Peyer's patch (tissue), 4 donors: ENCODE results near the gene CRKL.

Experiments
- CTCF ChIP-seq, 6 experiments: fragments of 450-650 bp in 4 of 6; fragments of 200-600 bp in 2 of 6; sonication (generic) in 1 of 6; IDR thresholded peaks; one replicate each; pipeline ENCODE4 v1.5.1; 2017 to 2019; ENCODE audit warnings: antibody characterized with exemption in 6 of 6, mild to moderate bottlenecking in 3 of 6, moderate library complexity in 1 of 6
- POLR2A ChIP-seq, 2 donors: fragments of 450-650 bp; IDR thresholded peaks; one replicate each; pipeline ENCODE4 v1.5.1; 2017; ENCODE audit warnings: antibody characterized with exemption in 2 of 2, mild to moderate bottlenecking in 2 of 2, moderate library complexity in 2 of 2

GRCh38 chr22:20999350-21000206 lies 82.4 kb downstream of the CRKL start:
- TF ChIP-seq CTCF (IDR thresholded peaks at IDR 0.05) (no peak), POLR2A (IDR thresholded peaks at IDR 0.05) (no peak)
